ENCODE measurements around the gene MEI4.

The MEI4 gene

DNA sequence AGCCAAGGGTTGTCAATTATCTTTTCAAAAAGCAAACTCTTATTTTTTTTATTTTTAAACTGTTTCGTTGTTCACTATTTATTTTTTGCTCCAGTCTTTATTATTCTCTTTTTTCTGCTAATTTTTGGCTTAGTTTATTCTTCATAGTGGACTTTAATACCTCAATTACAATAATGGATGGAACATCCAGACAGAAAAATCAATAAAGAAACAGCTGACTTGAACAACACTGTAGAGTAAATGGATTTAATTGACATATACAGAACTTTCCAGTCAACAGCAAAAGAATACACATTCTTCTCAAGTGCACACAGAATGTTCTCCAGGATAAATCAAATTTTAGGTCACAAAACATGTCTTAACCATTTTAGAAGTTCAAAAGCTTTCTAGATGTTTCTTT lies 111.5 kb downstream of the MEI4 start:
- TF ChIP-seq, protein P1, sequence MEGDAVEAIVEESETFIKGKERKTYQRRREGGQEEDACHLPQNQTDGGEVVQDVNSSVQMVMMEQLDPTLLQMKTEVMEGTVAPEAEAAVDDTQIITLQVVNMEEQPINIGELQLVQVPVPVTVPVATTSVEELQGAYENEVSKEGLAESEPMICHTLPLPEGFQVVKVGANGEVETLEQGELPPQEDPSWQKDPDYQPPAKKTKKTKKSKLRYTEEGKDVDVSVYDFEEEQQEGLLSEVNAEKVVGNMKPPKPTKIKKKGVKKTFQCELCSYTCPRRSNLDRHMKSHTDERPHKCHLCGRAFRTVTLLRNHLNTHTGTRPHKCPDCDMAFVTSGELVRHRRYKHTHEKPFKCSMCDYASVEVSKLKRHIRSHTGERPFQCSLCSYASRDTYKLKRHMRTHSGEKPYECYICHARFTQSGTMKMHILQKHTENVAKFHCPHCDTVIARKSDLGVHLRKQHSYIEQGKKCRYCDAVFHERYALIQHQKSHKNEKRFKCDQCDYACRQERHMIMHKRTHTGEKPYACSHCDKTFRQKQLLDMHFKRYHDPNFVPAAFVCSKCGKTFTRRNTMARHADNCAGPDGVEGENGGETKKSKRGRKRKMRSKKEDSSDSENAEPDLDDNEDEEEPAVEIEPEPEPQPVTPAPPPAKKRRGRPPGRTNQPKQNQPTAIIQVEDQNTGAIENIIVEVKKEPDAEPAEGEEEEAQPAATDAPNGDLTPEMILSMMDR (IDR thresholded peaks at IDR 0.05) = no peak

DNA sequence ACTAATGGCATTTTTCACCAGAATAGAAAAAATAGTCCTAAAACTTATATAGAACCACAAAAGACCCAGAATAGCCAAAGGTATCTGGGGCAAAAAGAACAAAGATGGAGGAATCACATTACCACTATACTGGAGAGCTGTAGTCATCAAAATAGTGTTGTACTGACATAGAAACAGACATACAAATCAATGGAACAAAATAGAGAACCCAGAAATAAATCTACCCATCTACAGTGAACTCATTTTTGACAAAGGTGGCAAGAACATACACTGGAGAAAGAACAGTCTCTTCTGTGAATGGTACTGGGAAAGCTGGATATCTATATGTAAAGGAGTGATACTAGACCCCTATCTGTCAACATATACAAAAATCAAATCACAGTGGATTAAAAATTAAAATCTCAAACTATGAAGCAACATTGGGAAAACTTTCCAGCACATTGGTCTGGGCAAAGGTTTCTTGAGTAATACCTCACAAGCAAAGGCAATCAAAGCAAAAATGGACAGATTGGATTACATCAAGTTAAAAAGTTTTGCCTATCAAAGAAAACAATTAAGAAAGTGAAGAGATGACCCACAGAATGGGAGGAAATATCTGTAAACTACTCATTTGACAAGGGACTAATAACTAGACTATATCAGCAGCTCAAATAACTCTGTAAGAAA lies 120.5 kb downstream of the MEI4 start:
- TF ChIP-seq, protein P1 (IDR thresholded peaks at IDR 0.05) = no peak

DNA sequence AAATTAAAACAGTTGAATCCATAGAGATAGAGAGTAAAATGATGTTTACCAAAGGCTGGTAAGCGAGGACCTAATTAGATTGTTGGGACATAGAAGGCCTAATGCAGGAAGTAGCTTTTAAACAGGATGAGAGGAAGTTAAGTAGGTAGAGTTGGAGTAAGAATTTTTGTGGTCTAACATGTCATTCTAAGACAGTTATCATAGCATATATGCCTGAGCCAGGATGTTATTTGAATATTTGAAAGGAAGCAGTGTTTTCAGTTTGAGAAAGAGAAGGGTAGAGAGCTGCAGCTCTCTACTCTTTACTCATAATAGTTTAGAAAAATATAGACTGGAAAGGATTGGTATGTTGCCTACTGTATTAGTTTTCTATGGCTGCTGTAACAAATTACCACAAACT lies 121.6 kb downstream of the MEI4 start:
- TF ChIP-seq, protein P1 (IDR thresholded peaks at IDR 0.05) = no peak

DNA sequence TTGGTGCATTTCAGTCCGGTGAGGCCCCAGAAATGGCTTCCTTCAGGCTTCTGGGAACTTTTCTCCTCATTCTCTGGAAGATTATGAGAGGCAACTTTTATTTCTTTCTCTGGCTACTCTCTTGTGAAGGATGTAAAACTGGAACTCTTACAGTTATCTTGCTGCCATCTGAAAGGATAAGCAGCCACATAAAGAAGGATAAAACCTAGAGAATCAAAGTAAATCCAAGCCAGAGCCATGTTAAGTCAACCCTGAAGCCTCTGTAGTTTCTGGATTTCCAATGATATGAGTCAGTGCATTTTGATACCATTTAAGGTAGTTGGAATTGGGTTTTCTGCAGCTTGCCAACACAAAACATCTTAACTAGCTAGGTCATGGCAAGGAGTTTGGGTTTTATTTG lies 123.6 kb downstream of the MEI4 start:
- TF ChIP-seq, protein P1 (IDR thresholded peaks at IDR 0.05) = no peak

DNA sequence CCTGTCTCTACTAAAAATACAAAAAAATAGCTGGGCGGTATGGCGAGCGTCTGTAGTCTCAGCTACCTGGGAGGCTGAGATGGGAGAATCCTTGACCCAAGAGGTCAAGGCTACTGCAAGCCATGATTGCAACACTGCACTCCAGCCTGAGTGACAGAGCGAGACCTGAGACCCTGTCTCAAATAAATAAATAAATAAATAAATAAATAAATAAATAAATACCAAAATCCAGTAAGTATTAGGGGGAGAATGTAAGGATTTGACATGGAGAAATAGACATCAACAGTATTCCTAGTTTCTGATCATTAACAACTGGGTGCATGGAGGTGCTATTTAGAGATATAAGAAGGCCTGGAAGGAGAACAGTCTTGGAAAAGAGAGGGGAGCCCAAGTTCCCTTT lies 125.7 kb downstream of the MEI4 start:
- TF ChIP-seq, protein P1 (IDR thresholded peaks at IDR 0.05) = no peak

DNA sequence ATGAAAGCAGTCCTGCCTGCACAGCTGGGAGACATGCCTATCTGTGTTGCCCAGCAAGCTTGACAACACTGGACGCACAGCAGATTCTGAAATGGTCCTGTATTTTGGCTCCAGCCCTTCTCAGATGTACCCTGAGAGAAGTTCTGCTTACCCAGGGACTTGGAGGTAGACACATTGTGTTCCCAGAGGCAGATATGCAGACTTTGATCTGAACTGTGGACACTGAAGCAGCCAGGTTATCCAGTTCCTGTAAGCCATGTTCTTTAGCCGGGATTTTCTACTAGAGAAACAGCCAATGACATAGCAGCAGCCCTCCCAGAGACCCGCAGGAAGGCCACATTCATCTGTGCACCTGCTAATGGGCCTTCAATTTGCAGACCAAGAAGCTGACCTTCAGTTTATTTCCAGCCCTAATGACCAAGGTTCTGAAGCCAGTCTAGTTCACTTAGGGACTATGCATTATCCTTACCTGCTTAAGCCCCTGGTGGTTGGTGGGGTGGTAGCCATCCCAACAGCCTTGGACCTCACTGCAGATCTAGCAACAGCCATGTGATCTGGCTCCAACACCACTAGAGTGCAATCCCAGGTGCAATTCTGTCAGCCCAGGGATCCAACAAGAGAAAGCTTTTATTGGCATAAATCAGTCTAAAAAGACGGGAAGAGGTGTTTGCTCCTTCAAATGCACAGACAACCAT lies 134.2 kb downstream of the MEI4 start:
- TF ChIP-seq, protein P1 (IDR thresholded peaks at IDR 0.05) = no peak

DNA sequence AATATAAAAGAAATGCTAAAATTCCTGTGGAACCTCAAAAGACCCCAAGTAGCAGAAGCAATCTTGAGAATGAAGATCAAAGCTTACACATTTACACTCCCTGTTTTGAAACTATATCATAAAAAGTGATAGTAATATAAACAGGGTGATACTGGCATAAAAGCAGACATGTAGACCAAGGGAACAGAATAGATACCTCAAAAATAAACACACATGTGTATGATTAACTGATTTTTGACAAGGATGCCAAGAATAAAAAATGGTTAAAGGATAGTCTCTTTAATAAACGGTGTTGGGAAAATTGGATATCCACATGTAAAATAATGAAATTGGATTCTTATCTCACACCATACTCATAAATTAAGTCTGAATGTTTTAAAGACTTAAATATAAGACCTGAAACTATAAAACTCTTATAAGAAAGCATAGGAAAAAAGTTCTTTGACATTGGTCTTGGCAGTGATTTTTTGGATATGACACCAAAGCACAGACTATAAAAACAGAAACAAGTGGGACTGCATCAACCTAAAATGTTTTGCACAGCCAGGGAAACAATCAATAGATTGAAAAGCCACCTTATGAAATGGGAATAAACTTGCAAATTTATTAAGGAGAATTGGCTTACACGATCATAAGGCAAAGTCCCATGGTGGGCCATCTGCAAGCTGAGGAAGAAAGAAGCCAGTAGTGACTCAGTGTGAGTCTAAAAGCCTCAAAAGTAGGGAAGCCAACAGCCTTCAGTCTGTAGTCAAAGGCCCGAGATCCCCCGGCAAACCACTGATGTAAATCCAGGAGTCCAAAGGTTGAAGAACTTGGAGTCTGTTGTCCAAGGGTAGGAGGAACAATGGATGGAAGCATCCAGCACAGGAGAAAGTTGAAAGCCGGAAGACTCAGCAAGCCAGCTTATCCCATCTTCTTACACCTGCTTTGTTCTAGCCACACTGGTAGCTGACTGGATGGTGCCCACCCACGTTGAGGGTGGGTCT lies 144.3 kb downstream of the MEI4 start:
- TF ChIP-seq, protein P1 (IDR thresholded peaks at IDR 0.05) = no peak
